Fibroblast of villous mesenchyme (primary cell): ENCODE data around the gene MSI2. TPM values are rescaled to one million over a fixed set of nuclear protein-coding genes. Genes with fewer than 3 reads are reported as not detected.
"Not testable (repeated sequence)": the region's sequence is repeated elsewhere in the genome, so short reads cannot be mapped to it uniquely, and the experiment has no call there.

Experiments
- DNase-seq: peaks from one replicate; pipeline ENCODE4 v3.0.0-alpha.2; 2010; ENCODE audit warnings: low read depth
- H3K4me3 ChIP-seq: 2 replicates; pipeline ENCODE4 v1.5.1; 2011; ENCODE audit warnings: low read depth, mild to moderate bottlenecking, low read length
- CTCF ChIP-seq: IDR thresholded peaks from 2 replicates; pipeline ENCODE4 v1.5.1; 2012; ENCODE audit warnings: low read depth, mild to moderate bottlenecking, low read length; ENCODE audit not compliant: insufficient read depth
- total RNA-seq: library from RNA; depleted of rRNA; stranded (reverse); fragments of >200 nt; gene quantifications from 2 replicates; pipeline ENCODE4 v1.2.3, GENCODE V29; 2012

MSI2 gene
- total RNA-seq, 1 donor, result 50.1 TPM

- TF ChIP-seq CTCF, result no peak
- peak; percentile 74 for DNase-seq
- H3K4me3 ChIP-seq, result no peak overlapping the region
These were observed 41.0 kb upstream of the MSI2 start for GRCh38 chr17:57215317-57215716.

- no peak overlapping the region for H3K4me3 ChIP-seq
- no peak for DNase-seq
- TF ChIP-seq CTCF, result no peak
These were observed 34.7 kb upstream of the MSI2 start for GRCh38 chr17:57221366-57222350.

- not testable (repeated sequence) for H3K4me3 ChIP-seq, DNase-seq
These were observed 33.9 kb upstream of the MSI2 start for GRCh38 chr17:57222422-57222821.

GRCh38 chr17:57225127-57225526 is 31.2 kb upstream of the MSI2 start:
- no peak overlapping the region for H3K4me3 ChIP-seq
- TF ChIP-seq CTCF, result no peak
- no peak for DNase-seq

- no peak for DNase-seq
- H3K4me3 ChIP-seq, result no peak overlapping the region
- TF ChIP-seq CTCF, result no peak
These were observed 29.5 kb upstream of the MSI2 start for GRCh38 chr17:57226793-57227192.

- TF ChIP-seq CTCF, result no peak
- no peak for DNase-seq
- H3K4me3 ChIP-seq, result no peak overlapping the region
These were observed 27.4 kb upstream of the MSI2 start for GRCh38 chr17:57228911-57229310.

GRCh38 chr17:57234061-57234738 is 22.1 kb upstream of the MSI2 start:
- DNase-seq, result no peak
- no peak overlapping the region for H3K4me3 ChIP-seq
- no peak for TF ChIP-seq CTCF
